Ovary (tissue), 3 donors: Measurements from ENCODE around the gene FBXL13.

Source experiments
- CTCF ChIP-seq, 3 donors: fragments of 450-650 bp in 2 of 3; fragments of 200-600 bp in 1 of 3; IDR thresholded peaks; one replicate each; pipeline versions ENCODE4 v1.5.1 to v1.8.0; 2016 to 2022; ENCODE audit warnings: antibody characterized with exemption in 3 of 3, mild to moderate bottlenecking in 1 of 3
- EP300 ChIP-seq: sonication (generic); formaldehyde crosslinking; IDR thresholded peaks from one replicate; pipeline ENCODE4 v1.6.1; 2017; ENCODE audit warnings: antibody characterized with exemption
- POLR2A ChIP-seq: fragments of 450-650 bp; IDR thresholded peaks from one replicate; pipeline ENCODE4 v1.6.1; 2017; ENCODE audit warnings: antibody characterized with exemption, mild to moderate bottlenecking, moderate library complexity
- donor health status: DM: no; HTN: no; CAD: no.

GRCh38 chr7:102927312-102927933 lies 147.2 kb downstream of the FBXL13 start:
- TF ChIP-seq CTCF (IDR thresholded peaks at IDR 0.05) (no peak), POLR2A (no peak), EP300 (no peak)
